Measurements from ENCODE around the gene MSL2.
"Not testable (repeated sequence)": the region's sequence is repeated elsewhere in the genome, so short reads cannot be mapped to it uniquely, and the experiment has no call there.

DNA sequence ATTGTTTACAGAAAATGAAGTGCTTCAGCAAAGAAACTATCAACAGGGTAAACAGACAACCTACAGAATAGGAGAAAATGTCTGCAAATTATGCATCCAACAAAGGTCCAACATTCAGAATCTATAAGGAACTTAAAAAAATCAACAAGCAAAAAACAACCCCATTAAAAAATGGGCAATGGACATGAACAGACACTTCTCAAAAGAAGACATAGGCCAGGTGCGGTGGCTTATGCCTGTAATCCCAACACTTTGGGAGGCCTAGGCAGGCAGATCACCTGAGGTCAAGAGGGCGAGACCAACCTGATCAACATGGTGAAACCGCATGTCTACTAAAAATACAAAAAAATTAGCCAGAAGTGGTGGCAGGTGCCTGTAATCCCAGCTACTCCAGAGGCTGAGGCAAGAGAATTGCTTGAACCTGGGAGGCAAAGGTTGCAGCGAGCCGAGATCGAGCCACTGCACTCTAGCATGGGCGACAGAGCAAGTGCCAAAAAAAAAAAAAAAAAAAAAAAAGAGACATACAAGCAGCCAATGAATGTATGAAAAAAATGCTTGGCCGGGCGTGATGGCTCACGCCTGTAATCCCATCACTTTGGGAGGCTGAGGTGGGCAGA, 2.4 kb upstream of the MSL2 start:
- TF ChIP-seq, protein P1, sequence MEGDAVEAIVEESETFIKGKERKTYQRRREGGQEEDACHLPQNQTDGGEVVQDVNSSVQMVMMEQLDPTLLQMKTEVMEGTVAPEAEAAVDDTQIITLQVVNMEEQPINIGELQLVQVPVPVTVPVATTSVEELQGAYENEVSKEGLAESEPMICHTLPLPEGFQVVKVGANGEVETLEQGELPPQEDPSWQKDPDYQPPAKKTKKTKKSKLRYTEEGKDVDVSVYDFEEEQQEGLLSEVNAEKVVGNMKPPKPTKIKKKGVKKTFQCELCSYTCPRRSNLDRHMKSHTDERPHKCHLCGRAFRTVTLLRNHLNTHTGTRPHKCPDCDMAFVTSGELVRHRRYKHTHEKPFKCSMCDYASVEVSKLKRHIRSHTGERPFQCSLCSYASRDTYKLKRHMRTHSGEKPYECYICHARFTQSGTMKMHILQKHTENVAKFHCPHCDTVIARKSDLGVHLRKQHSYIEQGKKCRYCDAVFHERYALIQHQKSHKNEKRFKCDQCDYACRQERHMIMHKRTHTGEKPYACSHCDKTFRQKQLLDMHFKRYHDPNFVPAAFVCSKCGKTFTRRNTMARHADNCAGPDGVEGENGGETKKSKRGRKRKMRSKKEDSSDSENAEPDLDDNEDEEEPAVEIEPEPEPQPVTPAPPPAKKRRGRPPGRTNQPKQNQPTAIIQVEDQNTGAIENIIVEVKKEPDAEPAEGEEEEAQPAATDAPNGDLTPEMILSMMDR (IDR thresholded peaks at IDR 0.05): not testable (repeated sequence)
- not testable (repeated sequence) for TF ChIP-seq POLR2A (IDR thresholded peaks at IDR 0.05)

Data from suprapubic skin (tissue), 3 donors.